Kidney epithelial cell (primary cell): ENCODE measurements around the gene LSP1. TPM values are rescaled to one million over a fixed set of nuclear protein-coding genes. Genes with fewer than 3 reads are reported as not detected.

Experiments used
- DNase-seq: peaks from one replicate; pipeline ENCODE4 v3.0.0-alpha.2; 2010; ENCODE audit warnings: low read depth
- H3K27me3 ChIP-seq: 2 replicates; pipeline ENCODE4 v1.6.0; 2011; ENCODE audit warnings: low read length; ENCODE audit not compliant: control insufficient read depth, insufficient read depth
- H3K36me3 ChIP-seq: 2 replicates; pipeline ENCODE4 v1.5.1; 2011; ENCODE audit warnings: low read length; ENCODE audit not compliant: control insufficient read depth, insufficient read depth
- H3K4me3 ChIP-seq: 2 replicates; pipeline ENCODE4 v1.5.1; 2011; ENCODE audit warnings: low read depth, mild to moderate bottlenecking, control low read depth, low read length
- CTCF ChIP-seq: IDR thresholded peaks from 2 replicates; pipeline ENCODE4 v1.5.1; 2011; ENCODE audit warnings: mild to moderate bottlenecking, moderate library complexity, low read length, control low read depth, inconsistent platforms; ENCODE audit not compliant: insufficient read depth, poor library complexity, severe bottlenecking
- total RNA-seq: library from RNA; depleted of rRNA; stranded (reverse); fragments of >200 nt; gene quantifications from 2 replicates; pipeline ENCODE4 v1.2.3, GENCODE V29; 2015

LSP1 gene
- total RNA-seq, 1 donor from 2014 or later: not detected

DNA sequence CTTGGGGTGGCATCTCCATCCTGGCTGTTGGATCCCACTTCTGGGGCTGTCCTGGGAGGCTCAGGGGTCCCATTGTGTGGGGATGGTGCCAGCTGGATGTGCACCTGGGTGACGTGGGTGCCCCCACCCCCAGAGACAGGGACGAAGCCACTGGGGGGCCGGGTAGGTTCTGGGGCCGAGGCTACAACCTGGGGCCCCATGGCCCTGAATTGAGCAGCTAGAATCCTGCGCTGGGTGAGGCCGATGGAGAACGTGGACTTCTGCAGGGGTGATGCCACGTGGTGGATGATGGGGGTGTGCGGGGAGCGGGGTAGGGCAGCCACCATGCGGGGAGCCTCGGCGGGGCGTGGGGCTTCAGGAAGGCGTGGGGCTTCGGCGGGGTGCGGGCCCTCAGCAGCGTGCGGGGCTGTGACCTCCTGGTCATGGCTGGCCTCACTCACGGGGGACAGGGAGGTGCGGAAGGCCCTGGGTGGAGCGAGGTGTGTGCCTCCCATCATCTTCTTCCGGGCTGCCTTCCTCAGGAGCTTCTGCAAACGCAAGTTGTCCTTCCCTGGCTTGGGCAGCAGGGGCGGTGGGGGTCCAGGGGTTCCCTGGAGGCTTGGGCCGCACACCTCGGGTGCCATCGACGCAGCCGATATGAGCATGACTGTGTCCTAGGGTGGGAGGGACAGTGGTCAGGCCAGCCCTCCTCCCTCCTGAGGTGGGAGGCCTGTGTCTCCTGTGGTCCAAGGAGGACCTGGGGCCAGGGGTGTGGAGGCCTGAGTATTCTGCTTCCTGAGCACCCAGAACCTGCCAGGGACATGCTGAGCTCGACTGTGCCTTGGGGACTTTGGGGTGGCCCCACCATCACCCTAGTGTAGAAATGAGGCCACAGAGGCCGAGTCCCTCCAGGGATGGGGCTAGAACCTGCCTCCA lies 37.3 kb downstream of the LSP1 start:
- no peak for TF ChIP-seq CTCF
- DNase-seq: no peak

DNA sequence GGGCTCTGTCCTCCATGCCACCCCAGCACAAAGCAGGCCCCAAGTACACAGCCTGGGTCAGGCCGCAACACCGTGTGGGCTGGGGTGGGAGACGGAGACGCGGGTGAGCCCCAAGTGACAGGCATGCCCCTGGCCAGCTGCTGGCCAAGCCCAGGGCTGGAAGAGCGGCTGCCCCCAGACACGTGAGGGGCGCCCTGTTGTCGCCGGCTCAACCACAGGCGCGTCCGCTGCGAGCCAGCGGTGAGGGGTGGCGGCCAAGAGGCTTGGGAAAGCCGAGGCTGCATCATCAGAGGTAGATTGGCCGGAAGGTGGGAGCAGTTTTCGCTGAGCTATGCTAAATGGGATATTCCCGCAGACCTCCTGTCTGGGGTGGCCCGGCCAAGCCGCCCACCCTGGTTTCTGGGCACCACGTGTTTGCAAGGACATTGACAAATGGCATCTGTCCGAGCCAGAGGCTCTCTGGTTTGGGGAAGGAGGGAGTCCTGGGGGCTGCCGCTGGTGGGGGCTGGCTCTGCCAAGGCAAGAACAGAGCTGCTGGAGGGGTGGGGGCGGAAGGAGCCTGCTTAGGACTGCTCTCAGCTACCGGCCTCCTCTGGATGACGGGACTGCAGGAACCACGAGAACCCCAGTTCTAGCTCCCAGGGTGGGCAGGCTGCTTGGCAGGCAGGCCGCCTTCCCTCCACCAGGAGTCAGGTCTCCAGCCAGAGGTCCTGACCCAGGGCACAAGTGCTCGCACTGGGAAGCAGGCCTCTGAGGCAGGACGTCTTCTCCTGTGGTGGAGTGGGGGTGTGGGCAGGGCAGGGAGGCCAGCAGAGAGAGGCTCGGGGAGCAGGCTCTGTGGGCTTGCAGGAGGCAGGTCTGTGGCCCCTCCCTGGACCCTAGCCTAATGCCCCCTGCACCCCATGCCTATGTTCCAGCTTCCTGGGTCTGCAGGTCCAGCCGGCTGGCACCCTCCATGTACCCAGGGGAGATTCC lies 38.3 kb downstream of the LSP1 start:
- TF ChIP-seq CTCF: no peak
- Histone ChIP-seq H3K4me3 (no peak overlapping the region), H3K27me3 (peaks cover 21% of the 10 kb centered on the region), H3K36me3 (no peaks in the 10 kb centered on the region)
- no peak for DNase-seq

More for the DNA sequence above, 37.3 kb downstream of the LSP1 start:
- Histone ChIP-seq H3K36me3 (no peaks in the 10 kb centered on the region), H3K27me3 (peaks cover 21% of the 10 kb centered on the region), H3K4me3 (no peak overlapping the region)

GRCh38 chr11:1891831-1892115 lies 38.9 kb downstream of the LSP1 start, which contains the start of gene PRR33:
Gene PRR33, minus strand, starts transcription at chr11:1891895. Its CDS starts 1,311 bp downstream, at chr11:1890584.
- no peaks in the 10 kb centered on the region for H3K36me3 ChIP-seq
- peaks cover 21% of the 10 kb centered on the region for H3K27me3 ChIP-seq
- no peak for TF ChIP-seq CTCF
- no peak within 1 kb of the TSS for H3K4me3 ChIP-seq
- DNase-seq: no peak

GRCh38 chr11:1892116-1892515 lies 39.2 kb downstream of the LSP1 start:
- peaks cover 25% of the 10 kb centered on the region for H3K27me3 ChIP-seq
- no peak overlapping the region for H3K4me3 ChIP-seq
- H3K36me3 ChIP-seq: no peaks in the 10 kb centered on the region
- no peak for DNase-seq
- no peak for TF ChIP-seq CTCF

DNA sequence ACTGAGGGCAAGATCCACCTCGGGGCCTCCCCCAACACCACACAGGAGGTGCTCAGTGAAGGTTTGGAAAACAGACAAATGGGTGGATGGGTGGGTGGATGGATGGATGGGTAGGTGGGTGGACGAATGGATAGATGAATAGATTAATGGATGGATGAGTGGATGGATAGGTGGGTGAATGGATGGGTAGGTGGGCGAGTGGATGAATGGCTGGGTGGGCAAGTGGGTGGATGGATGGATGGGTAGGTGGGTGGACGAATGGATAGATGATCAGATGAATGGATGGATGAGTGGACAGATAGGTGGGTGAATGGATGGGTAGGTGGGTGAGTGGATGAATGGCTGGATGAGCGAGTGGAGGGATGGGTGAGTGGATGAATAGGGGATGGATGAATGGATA lies 39.7 kb downstream of the LSP1 start:
- no peaks in the 10 kb centered on the region for H3K36me3 ChIP-seq
- H3K4me3 ChIP-seq: no peak overlapping the region
- DNase-seq: no peak
- H3K27me3 ChIP-seq: peaks cover 27% of the 10 kb centered on the region
- no peak for TF ChIP-seq CTCF
